ENCODE measurements around the gene PRR15.

DNA sequence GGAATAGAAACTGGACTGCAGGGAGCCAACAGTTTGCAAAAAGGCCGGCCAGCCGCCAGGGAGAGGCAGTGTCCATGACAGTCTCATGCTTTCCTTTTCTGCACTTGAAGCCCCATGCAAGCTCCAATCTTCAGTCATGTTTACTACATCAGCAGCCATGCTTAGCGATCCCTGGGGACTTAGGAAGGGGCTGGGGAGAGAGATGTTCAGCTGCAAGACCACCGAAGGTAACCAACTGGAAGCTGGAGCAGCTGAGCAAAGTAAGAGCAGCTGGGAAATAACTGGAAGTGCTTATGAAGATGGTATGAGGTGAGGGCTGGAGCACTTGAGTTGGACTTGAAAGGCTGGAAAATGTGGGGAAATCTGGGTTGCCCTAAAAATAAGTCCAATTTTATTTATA is 37.0 kb downstream of the PRR15 start:
- TF ChIP-seq, protein P1, sequence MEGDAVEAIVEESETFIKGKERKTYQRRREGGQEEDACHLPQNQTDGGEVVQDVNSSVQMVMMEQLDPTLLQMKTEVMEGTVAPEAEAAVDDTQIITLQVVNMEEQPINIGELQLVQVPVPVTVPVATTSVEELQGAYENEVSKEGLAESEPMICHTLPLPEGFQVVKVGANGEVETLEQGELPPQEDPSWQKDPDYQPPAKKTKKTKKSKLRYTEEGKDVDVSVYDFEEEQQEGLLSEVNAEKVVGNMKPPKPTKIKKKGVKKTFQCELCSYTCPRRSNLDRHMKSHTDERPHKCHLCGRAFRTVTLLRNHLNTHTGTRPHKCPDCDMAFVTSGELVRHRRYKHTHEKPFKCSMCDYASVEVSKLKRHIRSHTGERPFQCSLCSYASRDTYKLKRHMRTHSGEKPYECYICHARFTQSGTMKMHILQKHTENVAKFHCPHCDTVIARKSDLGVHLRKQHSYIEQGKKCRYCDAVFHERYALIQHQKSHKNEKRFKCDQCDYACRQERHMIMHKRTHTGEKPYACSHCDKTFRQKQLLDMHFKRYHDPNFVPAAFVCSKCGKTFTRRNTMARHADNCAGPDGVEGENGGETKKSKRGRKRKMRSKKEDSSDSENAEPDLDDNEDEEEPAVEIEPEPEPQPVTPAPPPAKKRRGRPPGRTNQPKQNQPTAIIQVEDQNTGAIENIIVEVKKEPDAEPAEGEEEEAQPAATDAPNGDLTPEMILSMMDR (IDR thresholded peaks at IDR 0.05; ENCODE audit: poor library complexity), result no peak
- TF ChIP-seq EZH2 (IDR thresholded peaks at IDR 0.05; ENCODE audit: borderline replicate concordance) (no peak), EZH2phosphoT487 (IDR thresholded peaks at IDR 0.05; ENCODE audit: low read depth, severe bottlenecking, unreplicated experiment) (no peak)
